ENCODE data around the gene IL4R. TPM values are rescaled to one million over a fixed set of nuclear protein-coding genes. Genes with fewer than 3 reads are reported as not detected.

The IL4R gene
- total and polyA plus RNA-seq, 2 experiments from 2014 or later: 38.1 to 66.1 TPM

- Histone ChIP-seq H3K36me3 (no peaks in the 10 kb centered on the region), H3K4me1 (ENCODE audit: low read depth) (peaks cover 48% of the 10 kb centered on the region), H3K9me3 (ENCODE audit: low read depth) (no peaks in the 10 kb centered on the region), H3K4me3 (no peak overlapping the region), H3K27me3 (no peaks in the 10 kb centered on the region), H3K27ac (peak overlapping the region; percentile 99)
- TF ChIP-seq, protein P1, sequence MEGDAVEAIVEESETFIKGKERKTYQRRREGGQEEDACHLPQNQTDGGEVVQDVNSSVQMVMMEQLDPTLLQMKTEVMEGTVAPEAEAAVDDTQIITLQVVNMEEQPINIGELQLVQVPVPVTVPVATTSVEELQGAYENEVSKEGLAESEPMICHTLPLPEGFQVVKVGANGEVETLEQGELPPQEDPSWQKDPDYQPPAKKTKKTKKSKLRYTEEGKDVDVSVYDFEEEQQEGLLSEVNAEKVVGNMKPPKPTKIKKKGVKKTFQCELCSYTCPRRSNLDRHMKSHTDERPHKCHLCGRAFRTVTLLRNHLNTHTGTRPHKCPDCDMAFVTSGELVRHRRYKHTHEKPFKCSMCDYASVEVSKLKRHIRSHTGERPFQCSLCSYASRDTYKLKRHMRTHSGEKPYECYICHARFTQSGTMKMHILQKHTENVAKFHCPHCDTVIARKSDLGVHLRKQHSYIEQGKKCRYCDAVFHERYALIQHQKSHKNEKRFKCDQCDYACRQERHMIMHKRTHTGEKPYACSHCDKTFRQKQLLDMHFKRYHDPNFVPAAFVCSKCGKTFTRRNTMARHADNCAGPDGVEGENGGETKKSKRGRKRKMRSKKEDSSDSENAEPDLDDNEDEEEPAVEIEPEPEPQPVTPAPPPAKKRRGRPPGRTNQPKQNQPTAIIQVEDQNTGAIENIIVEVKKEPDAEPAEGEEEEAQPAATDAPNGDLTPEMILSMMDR (IDR thresholded peaks at IDR 0.05; ENCODE audit: low read depth, low read length): no peak
- DNase-seq (ENCODE audit: low read depth in 1 of 2, low spot score in 1 of 2): no peak
These were observed 9.3 kb downstream of the IL4R start for GRCh38 chr16:27322858-27323780.

GRCh38 chr16:27323781-27324561 lies 10.2 kb downstream of the IL4R start:
- TF ChIP-seq, protein P1 (IDR thresholded peaks at IDR 0.05; ENCODE audit: low read depth, low read length): no peak
- Histone ChIP-seq H3K4me1 (ENCODE audit: low read depth) (peaks cover 39% of the 10 kb centered on the region), H3K27me3 (no peaks in the 10 kb centered on the region), H3K27ac (peak overlapping the region; percentile 99), H3K4me3 (no peak overlapping the region), H3K36me3 (no peaks in the 10 kb centered on the region), H3K9me3 (ENCODE audit: low read depth) (no peaks in the 10 kb centered on the region)
- DNase-seq (ENCODE audit: low read depth in 1 of 2, low spot score in 1 of 2): peak in 1 of 2 donors; percentile 68

DNA sequence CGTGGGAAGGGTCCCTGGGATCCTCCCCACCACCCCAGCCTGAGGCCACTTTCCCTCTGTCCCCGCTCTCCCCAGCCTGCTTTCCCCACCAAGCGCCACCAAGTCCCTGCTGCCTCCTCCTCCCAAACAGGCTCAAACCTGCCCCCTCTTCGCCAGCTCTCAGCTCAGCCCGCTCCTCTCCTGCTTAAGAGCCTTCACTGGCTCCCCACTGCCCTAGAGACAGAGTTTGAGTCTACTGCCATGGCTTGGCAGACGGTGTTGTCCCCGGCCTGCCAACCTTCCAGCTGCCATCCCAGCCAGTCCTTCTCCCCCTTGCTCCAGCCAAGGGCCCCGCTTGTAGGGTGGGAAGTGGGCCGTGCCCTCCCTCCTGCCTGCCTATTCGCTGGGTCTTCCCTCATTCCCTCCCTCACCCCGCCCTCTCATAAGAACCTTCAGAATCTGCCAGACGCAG lies 11.1 kb downstream of the IL4R start:
- Histone ChIP-seq H3K27ac (peak overlapping the region; percentile 99), H3K36me3 (no peaks in the 10 kb centered on the region), H3K4me1 (ENCODE audit: low read depth) (peaks cover 38% of the 10 kb centered on the region), H3K9me3 (ENCODE audit: low read depth) (no peaks in the 10 kb centered on the region), H3K4me3 (no peak overlapping the region), H3K27me3 (no peaks in the 10 kb centered on the region)
- TF ChIP-seq, protein P1 (IDR thresholded peaks at IDR 0.05; ENCODE audit: low read depth, low read length): no peak
- peak in 1 of 2 donors; percentile 63 for DNase-seq (ENCODE audit: low read depth in 1 of 2, low spot score in 1 of 2)

DNA sequence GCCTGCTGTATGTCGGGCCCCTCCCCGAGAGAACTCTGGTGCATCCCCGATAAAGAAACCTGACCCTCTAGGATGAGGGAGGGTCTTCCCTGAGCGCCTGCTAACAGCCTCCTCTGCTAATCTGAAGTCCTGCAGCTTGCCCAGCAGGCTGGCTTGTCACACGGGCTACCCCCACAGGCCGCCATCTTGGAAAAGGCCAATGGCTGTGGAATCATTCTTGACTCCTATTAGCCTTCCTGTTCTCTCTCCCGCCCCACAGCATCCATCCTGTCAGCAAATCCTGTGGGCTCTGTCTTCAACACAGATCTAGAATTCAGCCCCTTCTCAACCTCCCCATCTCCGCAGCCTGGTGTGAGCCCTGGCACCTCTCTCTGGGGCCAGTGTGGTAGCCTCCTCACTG lies 12.0 kb downstream of the IL4R start:
- Histone ChIP-seq H3K27me3 (no peaks in the 10 kb centered on the region), H3K4me1 (ENCODE audit: low read depth) (peaks cover 38% of the 10 kb centered on the region), H3K9me3 (ENCODE audit: low read depth) (no peaks in the 10 kb centered on the region), H3K4me3 (no peak overlapping the region), H3K36me3 (no peaks in the 10 kb centered on the region), H3K27ac (peak overlapping the region; percentile 99)
- TF ChIP-seq, protein P1 (IDR thresholded peaks at IDR 0.05; ENCODE audit: low read depth, low read length): no peak
- DNase-seq (ENCODE audit: low read depth in 1 of 2, low spot score in 1 of 2): no peak

- Histone ChIP-seq H3K4me1 (ENCODE audit: low read depth) (peaks cover 38% of the 10 kb centered on the region), H3K4me3 (no peak overlapping the region), H3K27ac (peak overlapping the region; percentile 99), H3K27me3 (no peaks in the 10 kb centered on the region), H3K9me3 (ENCODE audit: low read depth) (no peaks in the 10 kb centered on the region), H3K36me3 (no peaks in the 10 kb centered on the region)
- TF ChIP-seq, protein P1 (IDR thresholded peaks at IDR 0.05; ENCODE audit: low read depth, low read length): no peak
- no peak for DNase-seq (ENCODE audit: low read depth in 1 of 2, low spot score in 1 of 2)
These were observed 12.5 kb downstream of the IL4R start for GRCh38 chr16:27326251-27326650.
